Naive B cell (primary cell): ENCODE data around the gene METTL15. TPM values are rescaled to one million over a fixed set of nuclear protein-coding genes. Genes with fewer than 3 reads are reported as not detected.
"Not testable (repeated sequence)": the region's sequence is repeated elsewhere in the genome, so short reads cannot be mapped to it uniquely, and the experiment has no call there.

Experiments
- ATAC-seq, 2 donors: fragments of 150-1000 bp; cut with Tn5 transposase; 2 replicates each; pipeline ENCODE4 v1.10.0; 2021; ENCODE audit warnings: low read depth in 2 of 2, mild to moderate bottlenecking in 2 of 2, moderate library complexity in 2 of 2
- DNase-seq: peaks from one replicate; pipeline ENCODE4 v3.0.0; 2022
- H3K27ac Mint-ChIP-seq, 6 donors: one replicate each; pipeline ENCODE4 v1.8.0; 2020 to 2022; ENCODE audit warnings: mild to moderate bottlenecking in 6 of 6, mixed read lengths in 6 of 6, moderate library complexity in 5 of 6, inconsistent platforms in 2 of 6
- H3K27me3 Mint-ChIP-seq, 3 donors: one replicate each; pipeline ENCODE4 v1.8.0; 2021 to 2022; ENCODE audit warnings: mixed read lengths in 3 of 3, mild to moderate bottlenecking in 1 of 3
- H3K36me3 Mint-ChIP-seq, 2 donors: one replicate each; pipeline ENCODE4 v1.8.0; 2020 to 2022; ENCODE audit warnings: mixed read lengths in 2 of 2, inconsistent platforms in 1 of 2, mild to moderate bottlenecking in 1 of 2
- H3K4me1 Mint-ChIP-seq, 3 donors: one replicate each; pipeline ENCODE4 v1.8.0; 2020 to 2022; ENCODE audit warnings: mixed read lengths in 3 of 3, inconsistent platforms in 1 of 3, mild to moderate bottlenecking in 1 of 3, moderate library complexity in 1 of 3
- H3K4me3 Mint-ChIP-seq, 8 donors: one replicate each; pipeline ENCODE4 v1.8.0; 2020 to 2022; ENCODE audit warnings: mild to moderate bottlenecking in 8 of 8, mixed read lengths in 8 of 8, moderate library complexity in 8 of 8, inconsistent platforms in 2 of 8
- H3K9me3 Mint-ChIP-seq, 7 donors: one replicate each; pipeline ENCODE4 v1.8.0; 2020 to 2022; ENCODE audit warnings: mixed read lengths in 7 of 7, mild to moderate bottlenecking in 5 of 7, inconsistent platforms in 2 of 7, moderate library complexity in 1 of 7
- polyA plus RNA-seq, 6 donors: library from polyadenylated mRNA; unstranded; fragments of 300-500 nt; fragmentation: Illumina TruSeq; gene quantifications; one replicate each; pipeline ENCODE4 v1.2.3, GENCODE V29; 2021; ENCODE audit warnings: low read depth in 6 of 6

METTL15 gene
- polyA plus RNA-seq, 6 donors from 2014 or later = 5.0 to 7.8 (median 6.4) TPM

- H3K36me3 Mint-ChIP-seq = peaks cover 0 to 13% of the 10 kb centered on the region in 2 donors
- not testable (repeated sequence) for DNase-seq, H3K4me1 Mint-ChIP-seq, ATAC-seq, H3K27me3 Mint-ChIP-seq, H3K9me3 Mint-ChIP-seq, H3K27ac Mint-ChIP-seq, H3K4me3 Mint-ChIP-seq
These were observed 182.8 kb downstream of the METTL15 start for GRCh38 chr11:28290995-28291394.

GRCh38 chr11:28296426-28296825 is 188.2 kb downstream of the METTL15 start:
- no peak for ATAC-seq
- Mint-ChIP-seq H3K9me3 (peaks cover 0 to 5% (median 0%) of the 10 kb centered on the region in 7 donors), H3K4me1 (no peaks in the 10 kb centered on the region), H3K36me3 (peaks cover 0 to 28% of the 10 kb centered on the region in 2 donors), H3K4me3 (no peak overlapping the region), H3K27ac (no peak overlapping the region), H3K27me3 (no peaks in the 10 kb centered on the region)
- DNase-seq = no peak

GRCh38 chr11:28298209-28298608 is 190.0 kb downstream of the METTL15 start:
- DNase-seq = no peak
- no peak overlapping the region for H3K4me3 Mint-ChIP-seq
- no peaks in the 10 kb centered on the region for H3K27me3 Mint-ChIP-seq
- H3K36me3 Mint-ChIP-seq = peaks cover 7 to 35% of the 10 kb centered on the region in 2 donors
- no peak for ATAC-seq
- no peaks in the 10 kb centered on the region for H3K9me3 Mint-ChIP-seq
- H3K27ac Mint-ChIP-seq = no peak overlapping the region
- no peaks in the 10 kb centered on the region for H3K4me1 Mint-ChIP-seq

GRCh38 chr11:28303477-28304191 is 195.4 kb downstream of the METTL15 start:
- ATAC-seq = no peak
- Mint-ChIP-seq H3K27ac (no peak overlapping the region), H3K27me3 (no peaks in the 10 kb centered on the region)

GRCh38 chr11:28315440-28315839 is 207.3 kb downstream of the METTL15 start:
- H3K27ac Mint-ChIP-seq = no peak overlapping the region
- no peaks in the 10 kb centered on the region for H3K4me1 Mint-ChIP-seq
- no peak overlapping the region for H3K4me3 Mint-ChIP-seq
- H3K36me3 Mint-ChIP-seq = peaks cover 23% of the 10 kb centered on the region in 2 donors
- no peak for DNase-seq
- H3K27me3 Mint-ChIP-seq = no peaks in the 10 kb centered on the region
- no peaks in the 10 kb centered on the region for H3K9me3 Mint-ChIP-seq
- no peak for ATAC-seq

More at GRCh38 chr11:28303477-28304191, 195.4 kb downstream of the METTL15 start:
- Mint-ChIP-seq H3K36me3 (peaks cover 7 to 38% of the 10 kb centered on the region in 2 donors), H3K4me1 (no peaks in the 10 kb centered on the region), H3K9me3 (no peaks in the 10 kb centered on the region), H3K4me3 (no peak overlapping the region)
- no peak for DNase-seq

- Mint-ChIP-seq H3K27me3 (no peaks in the 10 kb centered on the region), H3K27ac (no peak overlapping the region), H3K4me1 (peaks cover 0 to 8% (median 6%) of the 10 kb centered on the region in 3 donors), H3K9me3 (no peaks in the 10 kb centered on the region), H3K4me3 (no peak overlapping the region), H3K36me3 (peaks cover 15 to 31% of the 10 kb centered on the region in 2 donors)
- DNase-seq = no peak
- ATAC-seq = no peak
These were observed 210.7 kb downstream of the METTL15 start for GRCh38 chr11:28318871-28319270.

GRCh38 chr11:28323621-28324020 is 215.4 kb downstream of the METTL15 start:
- Mint-ChIP-seq H3K4me1 (peaks cover 0 to 12% (median 8%) of the 10 kb centered on the region in 3 donors), H3K36me3 (peaks cover 6 to 13% of the 10 kb centered on the region in 2 donors), H3K9me3 (peaks cover 0 to 2% (median 0%) of the 10 kb centered on the region in 7 donors), H3K27ac (peak overlapping the region in 2 of 6 donors; percentile 36 to 54), H3K27me3 (no peaks in the 10 kb centered on the region), H3K4me3 (no peak overlapping the region)
- no peak for DNase-seq
- no peak for ATAC-seq

GRCh38 chr11:28332393-28332792 is 224.2 kb downstream of the METTL15 start:
- H3K36me3 Mint-ChIP-seq = peaks cover 8 to 10% of the 10 kb centered on the region in 2 donors
- not testable (repeated sequence) for ATAC-seq, H3K4me3 Mint-ChIP-seq, H3K4me1 Mint-ChIP-seq, DNase-seq, H3K27ac Mint-ChIP-seq, H3K27me3 Mint-ChIP-seq, H3K9me3 Mint-ChIP-seq

- H3K4me1 Mint-ChIP-seq = no peaks in the 10 kb centered on the region
- peaks cover 13 to 38% (median 16%) of the 10 kb centered on the region in 7 donors for H3K9me3 Mint-ChIP-seq
These were observed 229.5 kb downstream of the METTL15 start for GRCh38 chr11:28337701-28338100.

GRCh38 chr11:28338371-28338770 is 230.2 kb downstream of the METTL15 start:
- DNase-seq (no peak), ATAC-seq (no peak)
- peaks cover 8 to 11% of the 10 kb centered on the region in 2 donors for H3K36me3 Mint-ChIP-seq
- H3K27me3 Mint-ChIP-seq = no peaks in the 10 kb centered on the region
- H3K4me3 Mint-ChIP-seq = no peak overlapping the region
- H3K9me3 Mint-ChIP-seq = peaks cover 13 to 38% (median 16%) of the 10 kb centered on the region in 7 donors
- H3K4me1 Mint-ChIP-seq = no peaks in the 10 kb centered on the region
- no peak overlapping the region for H3K27ac Mint-ChIP-seq

More at GRCh38 chr11:28337701-28338100, 229.5 kb downstream of the METTL15 start:
- ATAC-seq (no peak), DNase-seq (no peak)
- Mint-ChIP-seq H3K4me3 (no peak overlapping the region), H3K36me3 (peaks cover 8 to 11% of the 10 kb centered on the region in 2 donors), H3K27me3 (no peaks in the 10 kb centered on the region), H3K27ac (peak overlapping the region in 1 of 6 donors; percentile 33)

GRCh38 chr11:28339488-28339887 is 231.3 kb downstream of the METTL15 start:
- no peaks in the 10 kb centered on the region for H3K27me3 Mint-ChIP-seq
- H3K4me1 Mint-ChIP-seq = no peaks in the 10 kb centered on the region
- DNase-seq (no peak), ATAC-seq (no peak)
- peak overlapping the region in 1 of 6 donors; percentile 44 for H3K27ac Mint-ChIP-seq
- H3K36me3 Mint-ChIP-seq = peaks cover 8 to 11% of the 10 kb centered on the region in 2 donors
- H3K9me3 Mint-ChIP-seq = peaks cover 13 to 38% (median 16%) of the 10 kb centered on the region in 7 donors
- no peak overlapping the region for H3K4me3 Mint-ChIP-seq

- DNase-seq = no peak
These were observed 234.5 kb downstream of the METTL15 start for GRCh38 chr11:28342716-28343115.

GRCh38 chr11:28343304-28344233 is 235.4 kb downstream of the METTL15 start:
- Mint-ChIP-seq H3K4me3 (no peak overlapping the region), H3K36me3 (peaks cover 3 to 11% of the 10 kb centered on the region in 2 donors)
- no peak for ATAC-seq

More at GRCh38 chr11:28342716-28343115, 234.5 kb downstream of the METTL15 start:
- Mint-ChIP-seq H3K9me3 (peaks cover 13 to 38% (median 16%) of the 10 kb centered on the region in 7 donors), H3K4me3 (no peak overlapping the region), H3K4me1 (no peaks in the 10 kb centered on the region), H3K27ac (no peak overlapping the region), H3K36me3 (peaks cover 8 to 11% of the 10 kb centered on the region in 2 donors), H3K27me3 (no peaks in the 10 kb centered on the region)
- ATAC-seq = no peak

More at GRCh38 chr11:28343304-28344233, 235.4 kb downstream of the METTL15 start:
- DNase-seq = no peak
- Mint-ChIP-seq H3K9me3 (peaks cover 13 to 30% (median 14%) of the 10 kb centered on the region in 7 donors), H3K27ac (no peak overlapping the region), H3K27me3 (no peaks in the 10 kb centered on the region), H3K4me1 (no peaks in the 10 kb centered on the region)
